WTC11 (cell line): ENCODE measurements around the gene SYNCRIP. TPM values are rescaled to one million over a fixed set of nuclear protein-coding genes. Genes with fewer than 3 reads are reported as not detected.
A peak's percentile ranks its signal among the peaks of the same experiment; 100 is the strongest.
"Not testable (repeated sequence)": the region's sequence is repeated elsewhere in the genome, so short reads cannot be mapped to it uniquely, and the experiment has no call there.

ENCODE experiments used
- ATAC-seq: fragments of 200-7000 bp; cut with Tn5 transposase; 2 replicates; pipeline ENCODE4 v1.10.0; 2021; ENCODE audit warnings: mild to moderate bottlenecking, moderate library complexity
- CTCF ChIA-PET: fragments of 300-600 bp; sonication (Branson Sonifier 250); formaldehyde crosslinking; loops from one replicate; lab custom pipeline; 2021; ENCODE audit warnings: antibody characterized with exemption; lab: Charles Lee
- POLR2A ChIA-PET: fragments of 350-600 bp; sonication (Branson Sonifier 250); formaldehyde crosslinking; loops from one replicate; lab custom pipeline; 2021; ENCODE audit warnings: antibody characterized with exemption; lab: Charles Lee
- DNase-seq: peaks from one replicate; pipeline ENCODE4 v3.0.0; 2021; ENCODE audit warnings: low spot score
- H3K27ac Mint-ChIP-seq: 2 replicates; pipeline ENCODE4 v1.8.0; 2021; ENCODE audit warnings: mixed read lengths
- H3K27me3 Mint-ChIP-seq: 2 replicates; pipeline ENCODE4 v1.8.0; 2021; ENCODE audit warnings: low read depth, mild to moderate bottlenecking, moderate library complexity, mixed read lengths
- H3K36me3 Mint-ChIP-seq: 2 replicates; pipeline ENCODE4 v1.8.0; 2021; ENCODE audit warnings: mixed read lengths
- H3K4me1 Mint-ChIP-seq: 2 replicates; pipeline ENCODE4 v1.8.0; 2022; ENCODE audit warnings: mixed read lengths
- H3K4me3 Mint-ChIP-seq: 2 replicates; pipeline ENCODE4 v1.8.0; 2021; ENCODE audit warnings: mild to moderate bottlenecking, moderate library complexity, mixed read lengths
- H3K9me3 Mint-ChIP-seq: 2 replicates; pipeline ENCODE4 v1.8.0; 2021; ENCODE audit warnings: mixed read lengths
- CREM ChIP-seq: sonication (generic); formaldehyde crosslinking; IDR thresholded peaks from 2 replicates; pipeline ENCODE4 v1.8.1; 2022; ENCODE audit warnings: mild to moderate bottlenecking, missing genetic modification reagents, moderate library complexity
- ETV6 ChIP-seq: sonication (generic); formaldehyde crosslinking; IDR thresholded peaks from 2 replicates; pipeline ENCODE4 v1.8.1; 2022; ENCODE audit warnings: mild to moderate bottlenecking, missing genetic modification reagents
- FOXP1 ChIP-seq: sonication (generic); formaldehyde crosslinking; IDR thresholded peaks from 2 replicates; pipeline ENCODE4 v1.8.0; 2022; ENCODE audit warnings: missing genetic modification reagents, mild to moderate bottlenecking, moderate library complexity, borderline replicate concordance
- GABPB1 ChIP-seq: sonication (generic); formaldehyde crosslinking; IDR thresholded peaks from 2 replicates; pipeline ENCODE4 v1.8.1; 2023; ENCODE audit warnings: mild to moderate bottlenecking, missing genetic modification reagents
- IRF2 ChIP-seq: sonication (generic); formaldehyde crosslinking; IDR thresholded peaks from 2 replicates; pipeline ENCODE4 v1.8.0; 2022; ENCODE audit warnings: low read depth, missing genetic modification reagents, borderline replicate concordance
- KAT7 ChIP-seq: sonication (generic); formaldehyde crosslinking; IDR thresholded peaks from 2 replicates; pipeline ENCODE4 v1.8.1; 2023; ENCODE audit warnings: missing genetic modification reagents, mild to moderate bottlenecking, borderline replicate concordance
- MYBL2 ChIP-seq: sonication (generic); formaldehyde crosslinking; IDR thresholded peaks from 2 replicates; pipeline ENCODE4 v1.8.1; 2023; ENCODE audit warnings: mild to moderate bottlenecking, moderate library complexity, missing genetic modification reagents
- NR2C2 ChIP-seq: sonication (generic); formaldehyde crosslinking; IDR thresholded peaks from 2 replicates; pipeline ENCODE4 v1.8.0; 2022; ENCODE audit warnings: mild to moderate bottlenecking, missing genetic modification reagents
- TCF7 ChIP-seq: sonication (generic); formaldehyde crosslinking; IDR thresholded peaks from 2 replicates; pipeline ENCODE4 v1.8.0; 2022; ENCODE audit warnings: mild to moderate bottlenecking, low read depth, missing genetic modification reagents, moderate library complexity
- TP53 ChIP-seq: sonication (generic); formaldehyde crosslinking; IDR thresholded peaks from 2 replicates; pipeline ENCODE4 v1.8.1; 2023; ENCODE audit warnings: mild to moderate bottlenecking, missing genetic modification reagents
- ZNF121 ChIP-seq: sonication (generic); formaldehyde crosslinking; IDR thresholded peaks from 2 replicates; pipeline ENCODE4 v1.8.0; 2023; ENCODE audit warnings: missing genetic modification reagents
- ZNF138 ChIP-seq: sonication (generic); formaldehyde crosslinking; conservative IDR thresholded peaks from 2 replicates; pipeline ENCODE4 v1.8.1; 2022; ENCODE audit warnings: mild to moderate bottlenecking, moderate library complexity, missing genetic modification reagents
- ZNF232 ChIP-seq: sonication (generic); formaldehyde crosslinking; IDR thresholded peaks from 2 replicates; pipeline ENCODE4 v1.8.0; 2022; ENCODE audit warnings: mild to moderate bottlenecking, missing genetic modification reagents
- ZNF317 ChIP-seq: sonication (generic); formaldehyde crosslinking; IDR thresholded peaks from 2 replicates; pipeline ENCODE4 v1.8.1; 2023; ENCODE audit warnings: low read depth, mild to moderate bottlenecking, moderate library complexity, missing genetic modification reagents, borderline replicate concordance
- ZNF416 ChIP-seq: fragments of 250-450 bp; sonication (Bioruptor Pico); IDR thresholded peaks from 2 replicates; pipeline ENCODE4 v1.9.0; 2021; ENCODE audit warnings: mild to moderate bottlenecking, inconsistent platforms
- ZNF671 ChIP-seq: fragments of 250-450 bp; sonication (Bioruptor Pico); IDR thresholded peaks from 2 replicates; pipeline ENCODE4 v1.8.0; 2021; ENCODE audit warnings: mild to moderate bottlenecking
- total RNA-seq: library from RNA; stranded (reverse); gene quantifications from 3 replicates; pipeline ENCODE4 v1.2.3, GENCODE V29; 2021
- TF ChIP-seq, protein P1 (sequence below): sonication (generic); formaldehyde crosslinking; IDR thresholded peaks from 2 replicates; pipeline ENCODE4 v1.8.1; 2022; ENCODE audit warnings: mild to moderate bottlenecking, moderate library complexity, missing genetic modification reagents
- TF ChIP-seq, protein P2 (sequence below): sonication (generic); formaldehyde crosslinking; conservative IDR thresholded peaks from 2 replicates; pipeline ENCODE4 v1.8.1; 2022; ENCODE audit warnings: mild to moderate bottlenecking, missing genetic modification reagents
- TF ChIP-seq, protein P3 (sequence below): fragments of 250-450 bp; sonication (Bioruptor Pico); IDR thresholded peaks from 2 replicates; pipeline ENCODE4 v1.9.0; 2021; ENCODE audit warnings: moderate library complexity, mild to moderate bottlenecking, inconsistent platforms, borderline replicate concordance
- TF ChIP-seq, protein P4 (sequence below): fragments of 200-600 bp; IDR thresholded peaks from 2 replicates; pipeline ENCODE4 v1.8.0; 2022; ENCODE audit warnings: antibody characterized with exemption
- TF ChIP-seq, protein P5 (sequence below): fragments of 250-450 bp; sonication (Bioruptor Pico); IDR thresholded peaks from 2 replicates; pipeline ENCODE4 v1.8.0; 2021; ENCODE audit warnings: mild to moderate bottlenecking
- TF ChIP-seq, protein P6 (sequence below): fragments of 250-450 bp; sonication (Bioruptor Pico); IDR thresholded peaks from 2 replicates; pipeline ENCODE4 v2.1.2; 2022; ENCODE audit warnings: mild to moderate bottlenecking, moderate library complexity

SYNCRIP gene
- total RNA-seq, 1 experiment from 2014 or later: 150 TPM

DNA sequence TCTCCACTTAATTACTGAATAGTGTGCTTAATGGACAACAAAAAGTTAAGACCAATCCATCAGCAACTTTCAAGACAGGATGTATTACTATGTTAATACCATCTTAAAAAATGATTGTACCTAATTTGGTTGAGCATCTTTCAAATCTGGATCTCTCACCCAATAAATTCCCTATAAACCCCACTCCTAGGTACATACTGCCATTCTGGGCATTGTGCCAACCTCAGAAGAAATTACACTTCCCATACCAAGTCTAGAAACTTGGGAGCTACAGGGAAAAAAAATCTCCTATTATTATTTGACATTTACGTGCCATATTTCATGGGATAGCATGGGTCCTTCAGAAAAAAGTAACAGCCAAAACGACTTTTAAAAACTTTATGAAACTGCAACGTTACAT lies 5.1 kb downstream of the SYNCRIP start:
- peak overlapping the region; percentile 18; the same call in 1 of the 2 replicates for H3K27ac Mint-ChIP-seq
- peaks cover 88% of the 10 kb centered on the region for H3K36me3 Mint-ChIP-seq
- H3K27me3 Mint-ChIP-seq: no peaks in the 10 kb centered on the region
- H3K4me1 Mint-ChIP-seq: peaks cover 48% of the 10 kb centered on the region
- no peak for TF ChIP-seq FOXP1 (CRISPR knock-in tag)
- no peak for TF ChIP-seq ZNF138 (CRISPR knock-in tag)
- no peak for TF ChIP-seq TCF7
- no peak for TF ChIP-seq KAT7 (CRISPR knock-in tag)
- TF ChIP-seq ETV6 (CRISPR knock-in tag): no peak
- TF ChIP-seq, protein P1, sequence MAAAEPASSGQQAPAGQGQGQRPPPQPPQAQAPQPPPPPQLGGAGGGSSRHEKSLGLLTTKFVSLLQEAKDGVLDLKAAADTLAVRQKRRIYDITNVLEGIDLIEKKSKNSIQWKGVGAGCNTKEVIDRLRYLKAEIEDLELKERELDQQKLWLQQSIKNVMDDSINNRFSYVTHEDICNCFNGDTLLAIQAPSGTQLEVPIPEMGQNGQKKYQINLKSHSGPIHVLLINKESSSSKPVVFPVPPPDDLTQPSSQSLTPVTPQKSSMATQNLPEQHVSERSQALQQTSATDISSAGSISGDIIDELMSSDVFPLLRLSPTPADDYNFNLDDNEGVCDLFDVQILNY: no peak
- TF ChIP-seq CREM: no peak
- no peak for TF ChIP-seq NR2C2 (CRISPR knock-in tag)
- TF ChIP-seq ZNF317 (CRISPR knock-in tag): no peak
- TF ChIP-seq, protein P2, sequence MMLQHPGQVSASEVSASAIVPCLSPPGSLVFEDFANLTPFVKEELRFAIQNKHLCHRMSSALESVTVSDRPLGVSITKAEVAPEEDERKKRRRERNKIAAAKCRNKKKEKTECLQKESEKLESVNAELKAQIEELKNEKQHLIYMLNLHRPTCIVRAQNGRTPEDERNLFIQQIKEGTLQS: no peak
- no peak for TF ChIP-seq ZNF232
- TF ChIP-seq, protein P3, sequence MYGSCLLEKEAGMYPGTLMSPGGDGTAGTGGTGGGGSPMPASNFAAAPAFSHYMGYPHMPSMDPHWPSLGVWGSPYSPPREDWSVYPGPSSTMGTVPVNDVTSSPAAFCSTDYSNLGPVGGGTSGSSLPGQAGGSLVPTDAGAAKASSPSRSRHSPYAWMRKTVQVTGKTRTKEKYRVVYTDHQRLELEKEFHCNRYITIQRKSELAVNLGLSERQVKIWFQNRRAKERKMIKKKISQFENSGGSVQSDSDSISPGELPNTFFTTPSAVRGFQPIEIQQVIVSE (CRISPR knock-in tag): no peak
- TF ChIP-seq GABPB1 (CRISPR knock-in tag): no peak
- TF ChIP-seq, protein P4, sequence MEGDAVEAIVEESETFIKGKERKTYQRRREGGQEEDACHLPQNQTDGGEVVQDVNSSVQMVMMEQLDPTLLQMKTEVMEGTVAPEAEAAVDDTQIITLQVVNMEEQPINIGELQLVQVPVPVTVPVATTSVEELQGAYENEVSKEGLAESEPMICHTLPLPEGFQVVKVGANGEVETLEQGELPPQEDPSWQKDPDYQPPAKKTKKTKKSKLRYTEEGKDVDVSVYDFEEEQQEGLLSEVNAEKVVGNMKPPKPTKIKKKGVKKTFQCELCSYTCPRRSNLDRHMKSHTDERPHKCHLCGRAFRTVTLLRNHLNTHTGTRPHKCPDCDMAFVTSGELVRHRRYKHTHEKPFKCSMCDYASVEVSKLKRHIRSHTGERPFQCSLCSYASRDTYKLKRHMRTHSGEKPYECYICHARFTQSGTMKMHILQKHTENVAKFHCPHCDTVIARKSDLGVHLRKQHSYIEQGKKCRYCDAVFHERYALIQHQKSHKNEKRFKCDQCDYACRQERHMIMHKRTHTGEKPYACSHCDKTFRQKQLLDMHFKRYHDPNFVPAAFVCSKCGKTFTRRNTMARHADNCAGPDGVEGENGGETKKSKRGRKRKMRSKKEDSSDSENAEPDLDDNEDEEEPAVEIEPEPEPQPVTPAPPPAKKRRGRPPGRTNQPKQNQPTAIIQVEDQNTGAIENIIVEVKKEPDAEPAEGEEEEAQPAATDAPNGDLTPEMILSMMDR: no peak
- no peak for TF ChIP-seq ZNF416
- TF ChIP-seq IRF2 (CRISPR knock-in tag): no peak
- CTCF ChIA-PET: no interaction called here
- DNase-seq (no peak), ATAC-seq (no peak)
- POLR2A ChIA-PET: interaction anchor here (2.3 kb wide), 1 partner anchor 40 kb away, joined by 8 read pairs; no protein-coding TSS in a partner anchor
- H3K9me3 Mint-ChIP-seq: no peaks in the 10 kb centered on the region
- no peak overlapping the region for H3K4me3 Mint-ChIP-seq

DNA sequence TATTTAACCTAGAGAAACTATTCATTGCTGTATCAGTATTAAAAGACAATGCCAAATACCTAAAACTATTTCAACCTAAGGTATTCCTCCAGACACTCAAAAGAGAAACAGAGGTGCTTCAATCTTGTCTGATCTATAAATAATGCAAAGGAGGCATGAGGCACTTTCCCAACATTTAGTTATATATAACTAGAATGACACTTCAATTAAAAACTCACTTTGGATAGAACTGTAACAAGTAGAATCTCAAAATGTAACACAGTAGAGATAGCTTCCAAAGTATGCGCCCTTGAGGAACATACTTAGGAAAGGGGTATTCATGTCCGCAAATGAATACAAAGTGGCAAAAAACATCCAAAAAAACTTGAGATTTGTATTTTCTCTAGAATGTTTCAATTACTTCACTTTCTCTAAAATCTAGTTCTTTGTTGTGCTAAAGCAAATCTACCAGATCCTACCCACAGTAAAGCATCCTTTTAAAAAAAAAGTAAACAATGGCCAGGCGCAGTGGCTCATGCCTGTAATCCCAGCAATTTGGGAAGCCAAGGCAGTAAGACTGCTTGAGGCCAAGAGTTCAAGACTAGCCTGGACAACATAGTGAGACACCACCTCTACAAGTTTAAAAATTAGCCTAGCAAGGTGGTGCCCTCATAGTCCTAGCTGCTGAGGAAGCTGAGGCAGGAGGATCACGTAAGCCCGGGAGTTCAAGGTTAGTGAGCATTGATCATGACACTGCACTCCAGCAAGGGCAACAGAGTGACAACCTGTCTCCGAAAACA lies 10.3 kb downstream of the SYNCRIP start:
- Mint-ChIP-seq H3K36me3 (peaks cover 87% of the 10 kb centered on the region), H3K9me3 (no peaks in the 10 kb centered on the region), H3K27ac (no peak overlapping the region), H3K27me3 (no peaks in the 10 kb centered on the region), H3K4me1 (peaks cover 35% of the 10 kb centered on the region; the same call in 1 of the 2 replicates), H3K4me3 (no peak overlapping the region)
- ChIA-PET CTCF (no interaction called here), POLR2A (interaction anchor here (1.0 to 1.1 kb wide), 2 partner anchors 8 to 46 kb away, joined by 4 to 5 read pairs; no protein-coding TSS in a partner anchor)
- TF ChIP-seq TP53 (CRISPR knock-in tag): no peak
- TF ChIP-seq ZNF671: no peak
- TF ChIP-seq, protein P4: no peak
- TF ChIP-seq, protein P5, sequence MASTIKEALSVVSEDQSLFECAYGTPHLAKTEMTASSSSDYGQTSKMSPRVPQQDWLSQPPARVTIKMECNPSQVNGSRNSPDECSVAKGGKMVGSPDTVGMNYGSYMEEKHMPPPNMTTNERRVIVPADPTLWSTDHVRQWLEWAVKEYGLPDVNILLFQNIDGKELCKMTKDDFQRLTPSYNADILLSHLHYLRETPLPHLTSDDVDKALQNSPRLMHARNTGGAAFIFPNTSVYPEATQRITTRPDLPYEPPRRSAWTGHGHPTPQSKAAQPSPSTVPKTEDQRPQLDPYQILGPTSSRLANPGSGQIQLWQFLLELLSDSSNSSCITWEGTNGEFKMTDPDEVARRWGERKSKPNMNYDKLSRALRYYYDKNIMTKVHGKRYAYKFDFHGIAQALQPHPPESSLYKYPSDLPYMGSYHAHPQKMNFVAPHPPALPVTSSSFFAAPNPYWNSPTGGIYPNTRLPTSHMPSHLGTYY: no peak
- TF ChIP-seq, protein P6, sequence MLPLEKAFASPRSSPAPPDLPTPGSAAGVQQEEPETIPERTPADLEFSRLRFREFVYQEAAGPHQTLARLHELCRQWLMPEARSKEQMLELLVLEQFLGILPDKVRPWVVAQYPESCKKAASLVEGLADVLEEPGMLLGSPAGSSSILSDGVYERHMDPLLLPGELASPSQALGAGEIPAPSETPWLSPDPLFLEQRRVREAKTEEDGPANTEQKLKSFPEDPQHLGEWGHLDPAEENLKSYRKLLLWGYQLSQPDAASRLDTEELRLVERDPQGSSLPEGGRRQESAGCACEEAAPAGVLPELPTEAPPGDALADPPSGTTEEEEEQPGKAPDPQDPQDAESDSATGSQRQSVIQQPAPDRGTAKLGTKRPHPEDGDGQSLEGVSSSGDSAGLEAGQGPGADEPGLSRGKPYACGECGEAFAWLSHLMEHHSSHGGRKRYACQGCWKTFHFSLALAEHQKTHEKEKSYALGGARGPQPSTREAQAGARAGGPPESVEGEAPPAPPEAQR (CRISPR knock-in tag): no peak
- TF ChIP-seq MYBL2 (CRISPR knock-in tag): no peak
- peak; percentile 89 for TF ChIP-seq ZNF121 (CRISPR knock-in tag)
- ATAC-seq: no peak
- DNase-seq: no peak

DNA sequence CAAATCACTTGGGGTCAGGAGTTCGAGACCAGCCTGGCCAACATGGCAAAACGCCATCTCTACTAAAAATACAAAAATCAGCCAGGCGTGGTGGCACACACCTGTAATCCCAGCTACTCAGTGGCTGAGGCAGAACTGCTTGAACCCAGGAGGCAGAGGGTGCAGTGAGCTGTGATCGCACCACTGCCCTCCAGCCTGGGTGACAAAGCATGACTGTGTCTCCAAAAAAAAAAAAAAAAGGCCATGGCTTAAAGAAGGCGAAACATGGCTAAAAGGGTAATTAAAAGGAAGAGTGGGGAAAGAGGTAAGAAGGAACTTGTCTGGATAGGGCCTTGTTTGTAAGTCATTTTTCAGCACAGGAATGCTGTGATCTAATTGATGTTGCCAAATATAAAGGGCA lies 11.6 kb downstream of the SYNCRIP start:
- peaks cover 87% of the 10 kb centered on the region for H3K36me3 Mint-ChIP-seq
- H3K4me3 Mint-ChIP-seq, DNase-seq, ATAC-seq, CTCF ChIA-PET, H3K9me3 Mint-ChIP-seq, H3K27me3 Mint-ChIP-seq: not testable (repeated sequence)
- H3K27ac Mint-ChIP-seq: peak overlapping the region; percentile 84
- POLR2A ChIA-PET: interaction anchor here (0.6 to 1.0 kb wide), 2 partner anchors 27 to 47 kb away, joined by 3 to 5 read pairs; no protein-coding TSS in a partner anchor
- H3K4me1 Mint-ChIP-seq: peaks cover 29% of the 10 kb centered on the region; the same call in 1 of the 2 replicates
